Measurements from ENCODE around the gene SPATA17. TPM values are rescaled to one million over a fixed set of nuclear protein-coding genes. Genes with fewer than 3 reads are reported as not detected.
"Not testable (repeated sequence)": the region's sequence is repeated elsewhere in the genome, so short reads cannot be mapped to it uniquely, and the experiment has no call there.

Gene SPATA17
- under 1 TPM; 0.48 to 0.51 TPM for total RNA-seq
- long read RNA-seq, donor 1, result 0 reads
- long read RNA-seq, donor 2, result 0 reads

DNA sequence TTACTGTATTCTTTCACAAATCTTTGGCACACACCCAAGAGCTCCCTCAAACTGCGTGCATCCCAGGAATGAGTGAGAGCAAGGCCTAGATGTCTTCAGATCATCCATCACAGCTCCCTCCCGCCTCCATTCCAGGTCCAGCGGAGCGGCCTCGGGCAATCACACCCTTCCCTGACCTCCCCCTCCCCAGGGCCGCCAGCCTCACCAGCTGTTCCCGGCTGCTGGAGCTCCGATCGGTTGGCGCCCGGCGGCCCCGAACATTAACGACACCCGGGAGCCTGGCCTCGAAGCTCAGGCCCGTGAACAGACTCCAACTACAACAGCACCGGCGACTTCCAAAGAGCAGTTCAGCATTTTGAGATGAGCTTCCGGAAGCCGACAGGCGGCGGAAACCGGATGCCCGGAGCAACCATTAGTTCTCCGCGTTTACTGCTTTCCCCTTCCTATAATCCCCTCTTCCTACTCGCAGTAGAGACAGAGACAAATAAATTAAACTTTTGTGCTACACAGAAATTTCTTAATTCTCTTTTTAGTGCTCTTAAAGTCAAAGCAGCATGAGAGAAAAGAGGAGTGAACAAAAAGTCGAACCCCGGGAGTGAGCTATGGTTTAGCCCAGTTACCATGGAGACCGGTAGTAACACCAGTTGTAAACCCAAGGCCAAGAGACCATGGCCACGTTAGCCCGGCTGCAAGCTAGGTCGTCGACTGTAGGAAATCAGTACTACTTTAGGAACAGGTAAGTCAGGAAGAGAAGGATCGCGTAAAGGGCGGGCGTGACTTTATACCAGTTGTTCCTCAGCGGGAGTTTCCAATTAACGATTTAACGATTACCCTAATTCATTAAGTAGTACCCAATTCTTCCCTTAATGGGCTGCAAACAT is at the start of gene SPATA17, which contains the start of gene GPATCH2:
Gene SPATA17 (plus strand): TSS at position 634 of the 881 bp plus-strand sequence. CDS start 35 bp downstream, at position 669.
Gene GPATCH2 (minus strand): TSS at position 380 of the 881 bp plus-strand sequence. CDS start 119 bp downstream, at position 261.
- peak; percentile 93 for DNase-seq (ENCODE audit: low spot score)
- intact Hi-C loops (cut with DNase I), result no loop called here

- DNase-seq (ENCODE audit: low spot score); intact Hi-C loops (cut with DNase I): not testable (repeated sequence)
These were observed 46.8 kb upstream of the SPATA17 start for GRCh38 chr1:217584286-217584811.

GRCh38 chr1:217585577-217585976 is 45.6 kb upstream of the SPATA17 start:
- intact Hi-C loops (cut with DNase I), result no loop called here

DNA sequence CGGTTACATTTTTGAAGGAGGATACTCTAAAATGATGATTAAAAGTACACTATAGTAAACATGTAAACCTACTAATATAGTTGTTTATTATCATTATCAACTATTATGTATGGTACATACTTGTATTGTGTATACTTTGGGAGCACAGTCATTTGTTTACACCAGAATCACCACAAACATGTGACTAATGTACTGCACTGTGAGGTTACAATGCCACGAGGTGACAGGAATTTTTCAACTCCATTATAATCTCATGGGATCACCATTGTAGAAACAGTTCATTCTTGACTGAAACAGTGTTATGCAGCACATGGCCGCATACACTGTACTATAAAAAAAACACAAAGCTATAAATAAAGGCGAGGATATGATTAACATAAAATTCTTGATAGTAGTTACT is 44.6 kb upstream of the SPATA17 start:
- DNase-seq (ENCODE audit: low spot score), result no peak

More at GRCh38 chr1:217585577-217585976, 45.6 kb upstream of the SPATA17 start:
- DNase-seq (ENCODE audit: low spot score), result no peak

GRCh38 chr1:217590598-217590997 is 40.5 kb upstream of the SPATA17 start:
- no peak for DNase-seq (ENCODE audit: low spot score)
- intact Hi-C loops (cut with DNase I), result no loop called here

More for the DNA sequence above, 44.6 kb upstream of the SPATA17 start:
- intact Hi-C loops (cut with DNase I), result no loop called here

GRCh38 chr1:217599154-217599553 is 32.0 kb upstream of the SPATA17 start:
- no peak for DNase-seq (ENCODE audit: low spot score)
- intact Hi-C loops (cut with DNase I), result no loop called here

GRCh38 chr1:217602380-217602779 is 28.8 kb upstream of the SPATA17 start:
- DNase-seq (ENCODE audit: low spot score), result no peak
- intact Hi-C loops (cut with DNase I), result no loop called here

- intact Hi-C loops (cut with DNase I), result no loop called here
- no peak for DNase-seq (ENCODE audit: low spot score)
These were observed 25.8 kb upstream of the SPATA17 start for GRCh38 chr1:217605390-217605789.

GRCh38 chr1:217614200-217614712 is 16.9 kb upstream of the SPATA17 start:
- intact Hi-C loops (cut with DNase I), result no loop called here
- DNase-seq (ENCODE audit: low spot score), result no peak

- DNase-seq (ENCODE audit: low spot score), result no peak
- intact Hi-C loops (cut with DNase I), result no loop called here
These were observed 14.0 kb upstream of the SPATA17 start for GRCh38 chr1:217617126-217617525.

DNA sequence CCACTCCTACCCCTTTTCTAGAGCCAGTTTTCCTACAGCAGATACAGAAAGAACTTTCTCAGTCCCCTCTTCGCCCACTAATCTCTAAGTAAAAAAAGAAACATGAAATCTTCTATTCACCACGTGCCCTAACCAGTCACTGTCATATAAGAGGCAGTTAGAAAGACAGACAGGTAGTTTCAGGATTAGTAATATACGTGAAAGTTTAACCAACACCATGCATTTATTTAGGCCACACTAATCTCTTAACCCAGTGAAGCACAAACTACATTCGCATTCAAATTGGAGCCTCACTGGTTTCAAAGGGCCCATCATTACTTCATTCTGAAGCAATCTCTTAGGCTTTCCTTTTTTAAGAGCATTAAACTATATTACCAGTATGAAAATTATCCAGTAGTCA is 10.3 kb upstream of the SPATA17 start:
- intact Hi-C loops (cut with DNase I), result no loop called here
- DNase-seq (ENCODE audit: low spot score), result no peak

- intact Hi-C loops (cut with DNase I), result no loop called here
- no peak for DNase-seq (ENCODE audit: low spot score)
These were observed 9.1 kb upstream of the SPATA17 start for GRCh38 chr1:217622042-217622441.

DNA sequence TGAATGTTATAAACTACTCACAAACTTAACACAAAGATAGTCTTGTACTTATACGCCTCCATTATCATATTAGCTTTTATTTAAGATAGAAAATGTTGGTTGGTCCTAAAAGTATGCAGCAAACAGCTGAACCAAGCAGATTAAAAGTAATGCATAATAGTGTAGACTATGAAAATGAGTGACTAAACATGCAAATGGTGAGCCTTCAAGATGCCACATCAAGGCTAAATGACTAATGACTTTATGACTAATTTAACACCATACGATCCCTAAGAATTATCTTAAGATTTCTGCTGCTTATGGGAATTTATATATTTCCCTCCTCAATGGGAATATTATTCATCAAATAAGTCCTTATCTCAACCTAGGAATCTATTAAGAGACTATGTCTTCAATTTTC is 4.8 kb upstream of the SPATA17 start:
- DNase-seq (ENCODE audit: low spot score), result no peak
- intact Hi-C loops (cut with DNase I), result no loop called here

- DNase-seq (ENCODE audit: low spot score), result no peak
- intact Hi-C loops (cut with DNase I), result no loop called here
These were observed 3.7 kb upstream of the SPATA17 start for GRCh38 chr1:217627431-217627830.

DNA sequence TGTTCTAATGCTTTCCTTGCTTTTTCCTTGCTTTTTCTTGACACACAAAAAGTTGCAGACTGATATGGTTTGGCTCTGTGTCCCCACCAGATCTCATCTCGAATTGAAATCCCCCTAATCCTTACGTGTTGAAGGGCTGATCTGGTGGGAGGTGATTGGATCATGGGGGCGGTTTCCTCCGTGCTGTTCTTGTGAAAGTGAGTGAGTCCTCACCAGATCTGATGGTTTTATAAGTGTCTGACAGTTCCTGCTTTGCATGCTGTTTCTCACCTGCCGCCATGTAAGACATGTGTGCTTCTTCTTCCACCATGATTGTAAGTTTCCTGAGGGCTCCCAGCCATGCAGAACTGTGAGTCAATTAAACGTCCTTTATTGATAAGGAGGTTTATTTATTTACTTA is 11.3 kb downstream of the SPATA17 start:
- no peak for DNase-seq (ENCODE audit: low spot score)
- intact Hi-C loops (cut with DNase I), result no loop called here

- intact Hi-C loops (cut with DNase I), result no loop called here
- no peak for DNase-seq (ENCODE audit: low spot score)
These were observed 16.6 kb downstream of the SPATA17 start for GRCh38 chr1:217647791-217648190.

DNA sequence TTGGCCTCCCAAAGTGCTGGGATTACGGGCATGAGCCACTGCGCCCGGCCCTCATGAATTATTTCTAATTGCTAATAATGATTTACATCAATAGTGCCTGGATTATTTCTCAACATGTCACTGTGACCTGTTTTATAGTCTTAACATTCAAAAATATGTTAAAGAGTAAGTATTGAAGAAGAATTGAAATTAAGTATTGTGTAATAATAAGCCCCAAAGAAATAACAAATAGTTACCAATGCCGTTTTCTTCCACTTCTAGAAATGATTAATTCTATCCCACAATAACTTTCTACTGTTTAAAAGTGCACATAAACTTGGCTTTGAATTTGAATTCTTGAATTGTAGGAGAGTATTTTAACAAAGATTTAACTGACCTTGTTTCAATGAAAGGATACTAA is 19.5 kb downstream of the SPATA17 start:
- intact Hi-C loops (cut with DNase I), result no loop called here
- no peak for DNase-seq (ENCODE audit: low spot score)

DNA sequence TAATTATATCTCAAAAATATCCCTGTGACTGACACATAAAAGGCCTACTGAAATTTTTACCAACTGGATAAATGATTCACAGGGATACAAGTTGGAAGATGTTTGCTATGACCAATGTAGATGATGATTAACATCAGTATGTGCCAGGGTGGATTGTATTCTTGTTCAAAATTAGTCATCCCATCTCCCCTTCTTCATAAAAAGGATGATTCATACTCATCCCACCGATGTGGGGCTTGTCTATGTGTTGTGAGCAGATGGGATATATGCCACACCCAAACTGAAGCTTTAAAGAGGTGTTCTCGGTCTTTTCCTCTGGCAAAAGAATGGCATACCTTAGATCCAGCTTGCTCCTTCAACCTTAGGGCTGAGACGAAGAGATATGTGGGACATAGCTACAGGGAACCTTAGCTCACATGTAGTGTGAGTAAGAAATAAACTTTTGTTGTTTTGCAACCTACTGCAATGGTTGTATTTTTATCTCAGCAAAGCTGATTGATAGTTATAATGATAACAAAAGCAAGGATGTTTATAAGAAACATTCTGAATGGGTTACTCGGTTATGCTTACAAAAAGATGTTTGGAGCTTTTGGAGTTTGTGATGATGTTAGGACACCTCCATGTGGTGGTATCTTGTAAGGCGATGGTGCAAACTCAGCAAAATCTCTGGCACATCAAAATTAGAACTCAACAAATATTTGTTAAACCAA is 29.4 kb downstream of the SPATA17 start:
- intact Hi-C loops (cut with DNase I), result no loop called here
- no peak for DNase-seq (ENCODE audit: low spot score)

DNA sequence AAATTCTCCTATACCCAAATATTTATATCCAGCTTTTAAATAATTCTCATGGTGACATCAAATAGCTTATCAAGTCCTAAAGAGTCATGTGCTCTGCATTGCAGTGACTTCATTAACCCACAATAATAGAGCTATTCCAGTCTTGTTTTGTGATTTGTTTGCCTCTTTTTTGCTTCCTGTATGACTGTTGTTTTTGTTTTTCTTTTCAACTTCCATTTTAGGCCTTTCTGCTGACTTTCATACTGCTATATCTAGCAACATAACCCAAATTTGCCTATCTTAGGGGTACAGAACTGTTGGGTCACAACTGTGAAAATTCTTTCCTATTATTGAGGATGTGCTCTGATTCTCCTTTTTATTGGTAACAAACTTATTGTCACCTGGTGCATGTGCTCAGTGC is 30.3 kb downstream of the SPATA17 start:
- DNase-seq (ENCODE audit: low spot score), result no peak
- intact Hi-C loops (cut with DNase I), result no loop called here

All from posterior vena cava (tissue), 2 donors.